Heart left ventricle (tissue), 16 donors: ENCODE data around the gene UBE2U. TPM values are rescaled to one million over a fixed set of nuclear protein-coding genes. Genes with fewer than 3 reads are reported as not detected.
A peak's percentile ranks its signal among the peaks of the same experiment; 100 is the strongest.

ENCODE experiments used
- ATAC-seq, 4 donors: fragments of 200-7000 bp; cut with Tn5 transposase; one replicate each; pipeline ENCODE4 v1.9.1; 2020 to 2022; ENCODE audit warnings: moderate library complexity in 4 of 4, mild to moderate bottlenecking in 3 of 4, moderate number of reproducible peaks in 1 of 4
- DNase-seq, 5 donors: peaks; one replicate each; pipeline ENCODE4 v3.0.0-alpha.2; 2020
- H3K27ac ChIP-seq, 12 donors: fragments of 200-600 bp; sonication (generic) in 4 of 12; one replicate each; pipeline versions ENCODE4 v1.5.0 to v1.8.0; 2016 to 2022; ENCODE audit warnings: mild to moderate bottlenecking in 2 of 12
- H3K27me3 ChIP-seq, 9 donors: fragments of 200-600 bp; sonication (generic) in 2 of 9; one replicate each; pipeline versions ENCODE4 v1.5.1 to v1.8.0; 2016 to 2022; ENCODE audit warnings: mild to moderate bottlenecking in 3 of 9
- H3K36me3 ChIP-seq, 9 donors: fragments of 200-600 bp; sonication (generic) in 2 of 9; one replicate each; pipeline versions ENCODE4 v1.5.0 to v1.8.0; 2018 to 2022; ENCODE audit warnings: mild to moderate bottlenecking in 2 of 9
- H3K4me1 ChIP-seq, 12 donors: fragments of 200-600 bp; sonication (generic) in 4 of 12; one replicate each; pipeline versions ENCODE4 v1.5.0 to v1.8.0; 2016 to 2022; ENCODE audit warnings: mild to moderate bottlenecking in 3 of 12
- H3K4me3 ChIP-seq, 12 donors: fragments of 200-600 bp; sonication (generic) in 4 of 12; one replicate each; pipeline versions ENCODE4 v1.5.0 to v1.8.0; 2017 to 2022; ENCODE audit warnings: mild to moderate bottlenecking in 9 of 12, moderate library complexity in 4 of 12
- H3K9me3 ChIP-seq, 12 donors: fragments of 200-600 bp; sonication (generic) in 4 of 12; one replicate each; pipeline versions ENCODE4 v1.5.0 to v1.8.0; 2016 to 2022; ENCODE audit warnings: mild to moderate bottlenecking in 1 of 12
- POLR2A ChIP-seq, 2 donors: fragments of 450-650 bp; IDR thresholded peaks; one replicate each; pipeline ENCODE4 v1.6.1; 2017; ENCODE audit warnings: antibody characterized with exemption in 2 of 2, mild to moderate bottlenecking in 2 of 2, moderate library complexity in 2 of 2
- WGBS, 4 donors: extraction: QIAGEN DNeasy Blood & Tissue Kit in 2 of 4; methylation state at CpG; one replicate each; pipeline versions ENCODE4 v1.1.5 to v1.1.7; 2013 to 2018; 5-methylcytosine and 5-hydroxymethylcytosine counted together
- intact Hi-C, 10 donors: fragments of 100-400 bp; cut with DNase I; formaldehyde crosslinking; loops; one replicate each; pipeline versions ENCODE4 v1.11.1 to v1.14.2; 2022
- long read RNA-seq, 3 donors: library from polyadenylated mRNA; unstranded; transcript quantifications; one replicate each; pipeline ENCODE4 v2.0.0, GENCODE V29; 2020 to 2021
- polyA plus RNA-seq, 2 donors: library from polyadenylated mRNA; stranded (reverse); fragments of 200-250 nt; gene quantifications; one replicate each; pipeline ENCODE4 v1.2.3, GENCODE V29; 2013
- total RNA-seq, 9 donors: library from RNA; depleted of rRNA in 2 of 9; stranded (reverse); fragments of >200 nt in 2 of 9; fragmentation: NEBNext Ultra II Directional in 3 of 9; extraction: Animal tissue kit (Norgen Biotek cat#: 25700) in 3 of 9; gene quantifications; one replicate each; pipeline versions ENCODE4 v1.1.0 to v1.2.4, GENCODE V29; 2016 to 2023
- TF ChIP-seq, protein P1 (sequence below), 12 donors: fragments of 200-600 bp; sonication (generic) in 4 of 12; IDR thresholded peaks; one replicate each; pipeline versions ENCODE4 v1.5.0 to v1.8.0; 2018 to 2022; ENCODE audit warnings: antibody characterized with exemption in 12 of 12, mild to moderate bottlenecking in 5 of 12
- donor health status: ischemic (EF 13 %, LVEDD 7.1; RV severe dilation, severe dysfunction).
- donor health status: healthy with polysubstance abuse.
- donor health status: DM: no; HTN: yes; CAD: no.
- donor health status: DM: no; HTN: no; CAD: no.
- donor health status: ischemic (EF 25% LVEDD 6.9; RV normal size, moderate dysfunction).
- donor health status: ischemic (EF 25% LVEDD 5.7; RV mildly dilated, moderate dysfunction).
- donor health status: healthy.
- donor health status: DM: yes; HTN: yes; CAD: no.
- donor health status: ischemic (EF 35%, LVEDD 5.7; RV mildly dilated, moderate dysfunction).
- donor health status: nonischemic (EF 11% LVEDD 7.7; RV severe dilation, severe dysfunction).
- donor health status: DM: yes; HTN: yes; CAD: no.
- donor health status: PGD.
- donor health status: ischemic (EF 29% LVEDD 5.4; RV normal size, mild dysfunction).
- donor health status: nonischemic (EF 23%, LVEDD 6.1; RV moderate dilation, normal function).

Gene UBE2U, protein sequence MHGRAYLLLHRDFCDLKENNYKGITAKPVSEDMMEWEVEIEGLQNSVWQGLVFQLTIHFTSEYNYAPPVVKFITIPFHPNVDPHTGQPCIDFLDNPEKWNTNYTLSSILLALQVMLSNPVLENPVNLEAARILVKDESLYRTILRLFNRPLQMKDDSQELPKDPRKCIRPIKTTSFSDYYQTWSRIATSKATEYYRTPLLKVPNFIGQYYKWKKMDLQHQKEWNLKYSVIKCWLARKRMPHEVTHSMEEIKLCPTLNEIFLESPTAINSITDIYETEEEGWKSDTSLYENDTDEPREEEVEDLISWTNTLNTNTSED
- total RNA-seq (1 to 10 TPM in 2 of 9 donors, under 1 TPM in 1, not detected in 6; 0.19 to 2.7 (median 2.5) TPM), polyA plus RNA-seq (not detected)
- long read RNA-seq, donor 1, partial matches to known transcripts: 0 of 6 reads
- long read RNA-seq, donor 1, other reads (novel, unspliced or antisense): 6 of 6 reads
- long read RNA-seq, donor 2: 0 reads
- long read RNA-seq, donor 3: 0 reads

DNA sequence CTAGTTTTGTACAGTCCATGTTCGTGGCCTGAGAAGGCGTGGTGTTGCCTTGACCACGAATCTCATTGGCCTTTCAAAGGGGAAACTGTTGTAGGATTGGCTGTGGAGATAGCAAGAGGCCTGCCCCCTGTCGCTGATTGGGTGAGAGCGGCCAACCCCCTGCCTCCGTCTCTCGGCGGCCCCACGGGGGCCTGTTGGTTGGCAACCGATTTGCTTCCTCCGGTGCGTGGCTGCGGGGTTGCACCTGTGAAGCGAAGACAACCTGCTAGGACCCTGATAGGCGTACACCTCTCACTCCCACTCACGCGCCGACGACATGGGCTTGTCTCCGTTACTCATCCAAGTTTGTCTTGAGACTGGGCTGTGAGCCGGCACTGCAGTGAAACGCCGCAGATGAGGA, at the start of gene UBE2U:
TSS of gene UBE2U (plus strand) at position 204 of the 400 bp plus-strand sequence. CDS start 428 bp downstream, outside the sequence.
- Histone ChIP-seq H3K9me3 (no peaks in the 10 kb centered on the region), H3K27ac (no peak within 1 kb of the TSS), H3K4me1 (no peaks in the 10 kb centered on the region), H3K27me3 (peaks cover 0 to 5% (median 0%) of the 10 kb centered on the region in 9 donors), H3K4me3 (no peak within 1 kb of the TSS), H3K36me3 (no peaks in the 10 kb centered on the region)
- DNase-seq (no peak), ATAC-seq (no peak)
- WGBS, 4 donors: 93 to 96% (median 95%) methylated on average over 23 of the region's 23 CpGs
- intact Hi-C loops: no loop called here
- TF ChIP-seq, protein P1, sequence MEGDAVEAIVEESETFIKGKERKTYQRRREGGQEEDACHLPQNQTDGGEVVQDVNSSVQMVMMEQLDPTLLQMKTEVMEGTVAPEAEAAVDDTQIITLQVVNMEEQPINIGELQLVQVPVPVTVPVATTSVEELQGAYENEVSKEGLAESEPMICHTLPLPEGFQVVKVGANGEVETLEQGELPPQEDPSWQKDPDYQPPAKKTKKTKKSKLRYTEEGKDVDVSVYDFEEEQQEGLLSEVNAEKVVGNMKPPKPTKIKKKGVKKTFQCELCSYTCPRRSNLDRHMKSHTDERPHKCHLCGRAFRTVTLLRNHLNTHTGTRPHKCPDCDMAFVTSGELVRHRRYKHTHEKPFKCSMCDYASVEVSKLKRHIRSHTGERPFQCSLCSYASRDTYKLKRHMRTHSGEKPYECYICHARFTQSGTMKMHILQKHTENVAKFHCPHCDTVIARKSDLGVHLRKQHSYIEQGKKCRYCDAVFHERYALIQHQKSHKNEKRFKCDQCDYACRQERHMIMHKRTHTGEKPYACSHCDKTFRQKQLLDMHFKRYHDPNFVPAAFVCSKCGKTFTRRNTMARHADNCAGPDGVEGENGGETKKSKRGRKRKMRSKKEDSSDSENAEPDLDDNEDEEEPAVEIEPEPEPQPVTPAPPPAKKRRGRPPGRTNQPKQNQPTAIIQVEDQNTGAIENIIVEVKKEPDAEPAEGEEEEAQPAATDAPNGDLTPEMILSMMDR (IDR thresholded peaks at IDR 0.05): no peak
- TF ChIP-seq POLR2A (IDR thresholded peaks at IDR 0.05): no peak

DNA sequence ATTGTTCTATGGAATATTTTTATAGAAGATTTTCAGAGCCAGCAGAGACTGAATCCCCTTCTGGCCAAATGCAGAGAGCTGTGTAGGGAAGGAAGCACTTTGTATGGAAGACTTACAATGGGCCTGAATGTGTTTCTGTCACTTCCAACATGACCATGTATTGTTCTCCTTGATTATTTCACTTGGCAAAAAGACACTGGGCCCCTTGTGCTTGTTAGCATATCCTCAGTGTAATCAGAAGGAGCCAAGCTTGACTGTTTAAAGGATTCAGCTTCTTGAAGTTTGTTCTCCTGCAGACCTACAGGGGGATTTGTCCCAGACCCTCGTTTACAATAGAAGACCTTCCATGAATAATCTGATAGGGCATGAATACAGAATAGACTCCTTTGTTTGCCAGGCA, 48.1 kb upstream of the UBE2U start:
- Histone ChIP-seq H3K4me3 (no peak overlapping the region), H3K27me3 (no peaks in the 10 kb centered on the region), H3K27ac (no peak overlapping the region), H3K9me3 (no peaks in the 10 kb centered on the region), H3K4me1 (peaks cover 0 to 3% (median 0%) of the 10 kb centered on the region in 12 donors), H3K36me3 (peaks cover 0 to 15% (median 5%) of the 10 kb centered on the region in 9 donors)
- no peak for DNase-seq
- no peak for ATAC-seq
- TF ChIP-seq POLR2A (IDR thresholded peaks at IDR 0.05): no peak
- TF ChIP-seq, protein P1 (IDR thresholded peaks at IDR 0.05): no peak
- intact Hi-C loops: no loop called here
- WGBS, 4 donors: 59 to 69% (median 63%) methylated on average over 1 of the region's 1 CpG

DNA sequence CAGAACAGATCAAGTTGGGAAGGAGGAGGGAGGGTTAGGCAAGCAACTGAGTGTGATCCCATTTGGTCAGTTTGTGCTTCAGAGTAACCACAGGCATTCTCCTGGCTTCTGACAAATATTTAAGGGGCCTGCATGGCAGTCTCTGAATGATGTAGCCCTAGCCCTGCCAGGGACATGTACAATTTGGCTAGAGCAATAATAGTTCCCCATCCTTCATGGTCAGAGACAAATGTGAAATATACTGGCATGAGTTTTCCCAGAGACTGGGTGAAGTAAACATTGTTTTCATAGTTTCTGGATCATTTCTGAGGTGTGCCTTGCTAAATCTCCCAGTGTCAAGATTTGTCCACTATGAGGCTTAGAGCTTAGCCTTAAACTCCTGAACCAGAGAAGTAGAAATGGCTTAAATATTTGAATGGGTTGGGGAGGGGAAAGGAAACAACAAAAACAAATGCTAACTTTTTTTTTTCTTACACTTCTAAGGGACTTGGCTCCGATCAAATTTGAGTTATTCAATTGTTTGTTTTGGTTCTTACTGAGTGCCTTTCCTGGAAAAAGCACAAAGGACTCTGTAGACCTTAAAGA, 42.0 kb upstream of the UBE2U start:
- 41 to 62% (median 52%) methylated on average over 1 of the region's 1 CpG for WGBS, 4 donors
- ATAC-seq: no peak
- intact Hi-C loops: loop anchor here in 1 of 10 donors (10.0 kb wide), 1 partner anchor 73 kb away; no protein-coding TSS in a partner anchor

More for the DNA sequence above, 42.0 kb upstream of the UBE2U start:
- DNase-seq: no peak
- Histone ChIP-seq H3K27me3 (no peaks in the 10 kb centered on the region), H3K4me3 (no peak overlapping the region), H3K4me1 (peaks cover 0 to 17% (median 2%) of the 10 kb centered on the region in 12 donors), H3K9me3 (no peaks in the 10 kb centered on the region), H3K36me3 (peaks cover 0 to 26% (median 5%) of the 10 kb centered on the region in 9 donors), H3K27ac (peak overlapping the region in 1 of 12 donors; percentile 12)
- TF ChIP-seq, protein P1 (IDR thresholded peaks at IDR 0.05): no peak
- TF ChIP-seq POLR2A (IDR thresholded peaks at IDR 0.05): no peak
